H1 (cell line): ENCODE data around the gene FOXO6.

ENCODE experiments used
- CHD2 ChIP-seq: IDR thresholded peaks from 2 replicates; pipeline ENCODE4 v1.6.1; 2012; ENCODE audit warnings: low read length, improper control_type of control experiment
- CHD7 ChIP-seq: fragments of 300-600 bp; sonication (generic); IDR thresholded peaks from 2 replicates; pipeline ENCODE4 v1.7.1; 2012; ENCODE audit warnings: low read length, moderate library complexity, mild to moderate bottlenecking, inconsistent platforms; ENCODE audit not compliant: insufficient replicate concordance
- EP300 ChIP-seq, 2 experiments: IDR thresholded peaks; 1 replicate in 1 of 2; 2 replicates in 1 of 2; pipeline ENCODE4 v1.6.1; 2011 to 2012; ENCODE audit warnings: low read depth in 2 of 2, low read length in 2 of 2, mild to moderate bottlenecking in 2 of 2, borderline replicate concordance in 1 of 2, inconsistent platforms in 1 of 2, moderate library complexity in 1 of 2
- EZH2 ChIP-seq: fragments of 200-600 bp; sonication (generic); IDR thresholded peaks from 2 replicates; pipeline ENCODE4 v1.7.1; 2012; ENCODE audit warnings: low read depth, mild to moderate bottlenecking, moderate library complexity, low read length, inconsistent platforms; ENCODE audit not compliant: severe bottlenecking
- JUN ChIP-seq: IDR thresholded peaks from 2 replicates; pipeline ENCODE4 v1.6.1; 2011; ENCODE audit warnings: low read depth, mild to moderate bottlenecking, improper control_type of control experiment, low read length
- MAFK ChIP-seq: IDR thresholded peaks from 2 replicates; pipeline ENCODE4 v1.6.1; 2012; ENCODE audit warnings: low read depth, mild to moderate bottlenecking, improper control_type of control experiment, low read length
- POLR2A ChIP-seq, 2 experiments: IDR thresholded peaks; 1 replicate in 1 of 2; 2 replicates in 1 of 2; pipeline ENCODE4 v1.6.1; 2011; ENCODE audit warnings: low read depth in 2 of 2, low read length in 2 of 2, mild to moderate bottlenecking in 2 of 2; ENCODE audit errors: control extremely low read depth in 1 of 2
- POLR2AphosphoS5 ChIP-seq: IDR thresholded peaks from 2 replicates; pipeline ENCODE4 v1.6.1; 2011; ENCODE audit warnings: low read depth, low read length
- RXRA ChIP-seq: IDR thresholded peaks from 2 replicates; pipeline ENCODE4 v1.6.1; 2011; ENCODE audit warnings: low read depth, mild to moderate bottlenecking, low read length, moderate library complexity; ENCODE audit not compliant: insufficient read depth
- SUZ12 ChIP-seq: fragments of 200-600 bp; sonication (generic); IDR thresholded peaks from 2 replicates; pipeline ENCODE4 v1.6.1; 2012; ENCODE audit warnings: mild to moderate bottlenecking, inconsistent platforms, low read length, moderate library complexity, mixed read lengths
- YY1 ChIP-seq: IDR thresholded peaks from 2 replicates; pipeline ENCODE4 v1.6.1; 2011; ENCODE audit warnings: low read depth, mild to moderate bottlenecking, low read length
- TF ChIP-seq, protein P1 (sequence below), 3 experiments: IDR thresholded peaks; 1 replicate in 2 of 3; 2 replicates in 1 of 3; pipeline versions ENCODE4 v1.5.1 to v1.6.1; 2011; ENCODE audit warnings: low read length in 3 of 3, mild to moderate bottlenecking in 3 of 3, inconsistent platforms in 2 of 3, low read depth in 1 of 3, moderate library complexity in 1 of 3; ENCODE audit not compliant: insufficient read depth in 1 of 3; ENCODE audit errors: control extremely low read depth in 1 of 3

- TF ChIP-seq EP300 (IDR thresholded peaks at IDR 0.05; ENCODE audit: borderline replicate concordance in 1 of 2, low read depth in 2 of 2, low read length in 2 of 2) (no peak), YY1 (no peak), SUZ12 (no peak), CHD7 (no peak), MAFK (no peak), CHD2 (no peak), POLR2A (IDR thresholded peaks at IDR 0.05; ENCODE audit: control extremely low read depth in 1 of 2, low read depth in 2 of 2, low read length in 2 of 2) (no peak), RXRA (no peak), EZH2 (no peak), JUN (no peak), POLR2AphosphoS5 (no peak)
- TF ChIP-seq, protein P1, sequence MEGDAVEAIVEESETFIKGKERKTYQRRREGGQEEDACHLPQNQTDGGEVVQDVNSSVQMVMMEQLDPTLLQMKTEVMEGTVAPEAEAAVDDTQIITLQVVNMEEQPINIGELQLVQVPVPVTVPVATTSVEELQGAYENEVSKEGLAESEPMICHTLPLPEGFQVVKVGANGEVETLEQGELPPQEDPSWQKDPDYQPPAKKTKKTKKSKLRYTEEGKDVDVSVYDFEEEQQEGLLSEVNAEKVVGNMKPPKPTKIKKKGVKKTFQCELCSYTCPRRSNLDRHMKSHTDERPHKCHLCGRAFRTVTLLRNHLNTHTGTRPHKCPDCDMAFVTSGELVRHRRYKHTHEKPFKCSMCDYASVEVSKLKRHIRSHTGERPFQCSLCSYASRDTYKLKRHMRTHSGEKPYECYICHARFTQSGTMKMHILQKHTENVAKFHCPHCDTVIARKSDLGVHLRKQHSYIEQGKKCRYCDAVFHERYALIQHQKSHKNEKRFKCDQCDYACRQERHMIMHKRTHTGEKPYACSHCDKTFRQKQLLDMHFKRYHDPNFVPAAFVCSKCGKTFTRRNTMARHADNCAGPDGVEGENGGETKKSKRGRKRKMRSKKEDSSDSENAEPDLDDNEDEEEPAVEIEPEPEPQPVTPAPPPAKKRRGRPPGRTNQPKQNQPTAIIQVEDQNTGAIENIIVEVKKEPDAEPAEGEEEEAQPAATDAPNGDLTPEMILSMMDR (IDR thresholded peaks at IDR 0.05; ENCODE audit: control extremely low read depth in 1 of 3, insufficient read depth in 1 of 3, low read depth in 1 of 3, low read length in 3 of 3), result no peak
Measured at GRCh38 chr1:41409825-41410224, 48.6 kb downstream of the FOXO6 start.
